Liver (tissue), 9 donors: Measurements from ENCODE around the gene NUDT9. TPM values are rescaled to one million over a fixed set of nuclear protein-coding genes. Genes with fewer than 3 reads are reported as not detected.

Source experiments
- DNase-seq: peaks from one replicate; pipeline ENCODE4 v3.0.0-alpha.2; 2017; ENCODE audit warnings: low spot score
- H3K27ac ChIP-seq, 2 donors: one replicate each; pipeline ENCODE4 v1.7.0; 2013; ENCODE audit warnings: inconsistent platforms in 2 of 2, low read length in 2 of 2, control low read depth in 1 of 2, low read depth in 1 of 2, mild to moderate bottlenecking in 1 of 2
- H3K27me3 ChIP-seq, 4 donors: one replicate each; pipeline versions ENCODE4 v1.6.1 to v1.7.0; 2013; ENCODE audit warnings: low read length in 3 of 4, inconsistent platforms in 1 of 4, mild to moderate bottlenecking in 1 of 4, moderate library complexity in 1 of 4; ENCODE audit not compliant: control insufficient read depth in 4 of 4, insufficient read depth in 4 of 4
- H3K36me3 ChIP-seq, 4 donors: one replicate each; pipeline versions ENCODE4 v1.6.1 to v1.7.0; 2013; ENCODE audit warnings: low read length in 3 of 4, mild to moderate bottlenecking in 3 of 4, low read depth in 1 of 4, moderate library complexity in 1 of 4; ENCODE audit not compliant: control insufficient read depth in 4 of 4, insufficient read depth in 3 of 4
- H3K4me1 ChIP-seq, 4 donors: one replicate each; pipeline versions ENCODE4 v1.6.1 to v1.7.0; 2013; ENCODE audit warnings: low read length in 3 of 4, mild to moderate bottlenecking in 3 of 4, moderate library complexity in 1 of 4; ENCODE audit not compliant: control insufficient read depth in 4 of 4, insufficient read depth in 4 of 4
- H3K4me3 ChIP-seq, 3 donors: one replicate each; pipeline versions ENCODE4 v1.6.1 to v1.7.0; 2013; ENCODE audit warnings: low read length in 3 of 3, control low read depth in 1 of 3, low read depth in 1 of 3, mild to moderate bottlenecking in 1 of 3
- H3K9ac ChIP-seq, 2 donors: one replicate each; pipeline ENCODE4 v1.7.0; 2013; ENCODE audit warnings: low read length in 2 of 2, mild to moderate bottlenecking in 2 of 2, moderate library complexity in 2 of 2, control low read depth in 1 of 2, low read depth in 1 of 2
- H3K9me3 ChIP-seq, 4 donors: one replicate each; pipeline versions ENCODE4 v1.6.1 to v1.7.0; 2013; ENCODE audit warnings: low read length in 3 of 4; ENCODE audit not compliant: control insufficient read depth in 4 of 4
- ATF3 ChIP-seq: IDR thresholded peaks from 2 replicates; pipeline ENCODE4 v1.6.1; 2016; ENCODE audit warnings: antibody characterized with exemption
- EGR1 ChIP-seq, 2 donors: IDR thresholded peaks; 2 replicates each; pipeline ENCODE4 v1.6.1; 2016 to 2018; ENCODE audit warnings: antibody characterized with exemption in 2 of 2, low read depth in 2 of 2
- FOXA2 ChIP-seq: IDR thresholded peaks from 2 replicates; pipeline ENCODE4 v1.6.1; 2016; ENCODE audit warnings: antibody characterized with exemption
- GABPA ChIP-seq, 2 donors: IDR thresholded peaks in 1 of 2; conservative IDR thresholded peaks in 1 of 2; 2 replicates each; pipeline ENCODE4 v1.6.1; 2016; ENCODE audit warnings: antibody characterized with exemption in 2 of 2, mild to moderate bottlenecking in 1 of 2, moderate library complexity in 1 of 2
- HNF4G ChIP-seq: IDR thresholded peaks from 2 replicates; pipeline ENCODE4 v1.6.1; 2016; ENCODE audit warnings: antibody characterized with exemption
- JUND ChIP-seq, 2 donors: IDR thresholded peaks; 2 replicates each; pipeline ENCODE4 v1.6.1; 2016; ENCODE audit warnings: antibody characterized with exemption in 2 of 2
- MAX ChIP-seq: IDR thresholded peaks from 2 replicates; pipeline ENCODE4 v1.6.1; 2016; ENCODE audit warnings: antibody characterized with exemption
- NR2F2 ChIP-seq: IDR thresholded peaks from 2 replicates; pipeline ENCODE4 v1.6.1; 2016; ENCODE audit warnings: antibody characterized with exemption
- RAD21 ChIP-seq, 2 donors: IDR thresholded peaks; 2 replicates each; pipeline ENCODE4 v1.6.1; 2016; ENCODE audit warnings: antibody characterized with exemption in 2 of 2, mild to moderate bottlenecking in 2 of 2
- REST ChIP-seq: IDR thresholded peaks from 2 replicates; pipeline ENCODE4 v1.6.1; 2016; ENCODE audit warnings: antibody characterized with exemption, mild to moderate bottlenecking
- RXRA ChIP-seq, 2 donors: IDR thresholded peaks; 2 replicates each; pipeline ENCODE4 v1.6.1; 2017 to 2018; ENCODE audit warnings: antibody characterized with exemption in 2 of 2, mild to moderate bottlenecking in 1 of 2
- SP1 ChIP-seq: IDR thresholded peaks from 2 replicates; pipeline ENCODE4 v1.6.1; 2018; ENCODE audit warnings: antibody characterized with exemption, mild to moderate bottlenecking
- TAF1 ChIP-seq: conservative IDR thresholded peaks from 2 replicates; pipeline ENCODE4 v1.6.1; 2016; ENCODE audit warnings: antibody characterized with exemption, mild to moderate bottlenecking
- YY1 ChIP-seq: IDR thresholded peaks from 2 replicates; pipeline ENCODE4 v1.6.1; 2016; ENCODE audit warnings: antibody characterized with exemption, mild to moderate bottlenecking
- WGBS: extraction: QIAGEN DNeasy Blood & Tissue Kit; methylation state at CpG from one replicate; pipeline ENCODE4 v1.1.7; 2013; 5-methylcytosine and 5-hydroxymethylcytosine counted together
- polyA plus RNA-seq, 2 donors: library from polyadenylated mRNA; stranded (reverse) in 1 of 2; unstranded in 1 of 2; fragments of 200-250 nt in 1 of 2; fragments of >200 nt in 1 of 2; fragmentation: Nextera tagmentation in 1 of 2; extraction: Ambion mirVana in 1 of 2; gene quantifications; one replicate each; pipeline versions ENCODE4 v1.2.1 to v1.2.3, GENCODE V29; 2013 to 2015
- total RNA-seq, 2 donors: library from RNA; depleted of rRNA; stranded (reverse); fragments of >200 nt; gene quantifications; one replicate each; pipeline ENCODE4 v1.2.3, GENCODE V29; 2014
- TF ChIP-seq, protein P1 (sequence below): IDR thresholded peaks from 2 replicates; pipeline ENCODE4 v1.6.1; 2016; ENCODE audit warnings: antibody characterized with exemption
- TF ChIP-seq, protein P2 (sequence below): fragments of 150-350 bp; IDR thresholded peaks from 2 replicates; pipeline ENCODE4 v1.5.1; 2017; ENCODE audit warnings: improper control_type of control experiment, low read depth, low read length; ENCODE audit not compliant: missing input control
- donor health status: healthy.
- donor health status: healthy.
- donor health status: healthy.
- donor health status: healthy.
- donor health status: healthy.

NUDT9 gene
- total and polyA plus RNA-seq, 4 donors = 9.2 to 37.3 (median 26.9) TPM

- DNase-seq = no peak
- no peak overlapping the region for H3K9ac ChIP-seq
- no peak overlapping the region for H3K4me3 ChIP-seq
- no peak overlapping the region for H3K27ac ChIP-seq
- no peaks in the 10 kb centered on the region for H3K9me3 ChIP-seq
- TF ChIP-seq, protein P1, sequence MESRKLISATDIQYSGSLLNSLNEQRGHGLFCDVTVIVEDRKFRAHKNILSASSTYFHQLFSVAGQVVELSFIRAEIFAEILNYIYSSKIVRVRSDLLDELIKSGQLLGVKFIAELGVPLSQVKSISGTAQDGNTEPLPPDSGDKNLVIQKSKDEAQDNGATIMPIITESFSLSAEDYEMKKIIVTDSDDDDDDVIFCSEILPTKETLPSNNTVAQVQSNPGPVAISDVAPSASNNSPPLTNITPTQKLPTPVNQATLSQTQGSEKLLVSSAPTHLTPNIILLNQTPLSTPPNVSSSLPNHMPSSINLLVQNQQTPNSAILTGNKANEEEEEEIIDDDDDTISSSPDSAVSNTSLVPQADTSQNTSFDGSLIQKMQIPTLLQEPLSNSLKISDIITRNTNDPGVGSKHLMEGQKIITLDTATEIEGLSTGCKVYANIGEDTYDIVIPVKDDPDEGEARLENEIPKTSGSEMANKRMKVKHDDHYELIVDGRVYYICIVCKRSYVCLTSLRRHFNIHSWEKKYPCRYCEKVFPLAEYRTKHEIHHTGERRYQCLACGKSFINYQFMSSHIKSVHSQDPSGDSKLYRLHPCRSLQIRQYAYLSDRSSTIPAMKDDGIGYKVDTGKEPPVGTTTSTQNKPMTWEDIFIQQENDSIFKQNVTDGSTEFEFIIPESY = no peak
- TF ChIP-seq FOXA2 (no peak), EGR1 (IDR thresholded peaks at IDR 0.05; ENCODE audit: low read depth in 2 of 2) (no peak), GABPA (IDR thresholded peaks at IDR 0.05 in 1 of 2, conservative IDR thresholded peaks at IDR 0.05 in 1 of 2) (no peak), SP1 (no peak), NR2F2 (no peak), ATF3 (no peak), REST (no peak), TAF1 (no peak), YY1 (no peak), RAD21 (IDR thresholded peaks at IDR 0.05) (no peak), JUND (IDR thresholded peaks at IDR 0.05) (no peak), MAX (no peak)
- TF ChIP-seq, protein P2, sequence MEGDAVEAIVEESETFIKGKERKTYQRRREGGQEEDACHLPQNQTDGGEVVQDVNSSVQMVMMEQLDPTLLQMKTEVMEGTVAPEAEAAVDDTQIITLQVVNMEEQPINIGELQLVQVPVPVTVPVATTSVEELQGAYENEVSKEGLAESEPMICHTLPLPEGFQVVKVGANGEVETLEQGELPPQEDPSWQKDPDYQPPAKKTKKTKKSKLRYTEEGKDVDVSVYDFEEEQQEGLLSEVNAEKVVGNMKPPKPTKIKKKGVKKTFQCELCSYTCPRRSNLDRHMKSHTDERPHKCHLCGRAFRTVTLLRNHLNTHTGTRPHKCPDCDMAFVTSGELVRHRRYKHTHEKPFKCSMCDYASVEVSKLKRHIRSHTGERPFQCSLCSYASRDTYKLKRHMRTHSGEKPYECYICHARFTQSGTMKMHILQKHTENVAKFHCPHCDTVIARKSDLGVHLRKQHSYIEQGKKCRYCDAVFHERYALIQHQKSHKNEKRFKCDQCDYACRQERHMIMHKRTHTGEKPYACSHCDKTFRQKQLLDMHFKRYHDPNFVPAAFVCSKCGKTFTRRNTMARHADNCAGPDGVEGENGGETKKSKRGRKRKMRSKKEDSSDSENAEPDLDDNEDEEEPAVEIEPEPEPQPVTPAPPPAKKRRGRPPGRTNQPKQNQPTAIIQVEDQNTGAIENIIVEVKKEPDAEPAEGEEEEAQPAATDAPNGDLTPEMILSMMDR = no peak
- no peaks in the 10 kb centered on the region for H3K27me3 ChIP-seq
- WGBS = 98% methylated on average over 2 of the region's 2 CpGs
- H3K36me3 ChIP-seq = no peaks in the 10 kb centered on the region
- peaks cover 3 to 14% (median 7%) of the 10 kb centered on the region in 4 donors for H3K4me1 ChIP-seq
These were observed 74.8 kb downstream of the NUDT9 start for GRCh38 chr4:87497159-87497558.

- no peak overlapping the region for H3K9ac ChIP-seq
- no peak for DNase-seq
- no peaks in the 10 kb centered on the region for H3K36me3 ChIP-seq
- H3K4me1 ChIP-seq = peaks cover 0 to 11% (median 6%) of the 10 kb centered on the region in 4 donors
- no peaks in the 10 kb centered on the region for H3K27me3 ChIP-seq
- no peak for TF ChIP-seq YY1
- no peak for TF ChIP-seq TAF1
- no peak for TF ChIP-seq REST
- no peak for TF ChIP-seq RXRA (IDR thresholded peaks at IDR 0.05)
- no peak for TF ChIP-seq MAX
- TF ChIP-seq, protein P1 = no peak
- no peak for TF ChIP-seq EGR1 (IDR thresholded peaks at IDR 0.05; ENCODE audit: low read depth in 2 of 2)
- no peak for TF ChIP-seq HNF4G
- whole genome bisulfite sequencing = 92% methylated on average over 3 of the region's 3 CpGs
- no peak overlapping the region for H3K4me3 ChIP-seq
- no peaks in the 10 kb centered on the region for H3K9me3 ChIP-seq
- no peak overlapping the region for H3K27ac ChIP-seq
These were observed 75.2 kb downstream of the NUDT9 start for GRCh38 chr4:87497578-87497977.
